GM23338 (cell line): ENCODE measurements around the gene NUDT4. TPM values are rescaled to one million over a fixed set of nuclear protein-coding genes. Genes with fewer than 3 reads are reported as not detected.

ENCODE experiments used
- ATAC-seq: fragments of 200-7000 bp; cut with Tn5 transposase; 3 replicates; pipeline ENCODE4 v1.9.1; 2020
- DNase-seq: peaks from one replicate; pipeline ENCODE4 v3.0.0-alpha.2; 2015; ENCODE audit warnings: low spot score
- H2AFZ ChIP-seq: fragments of 200-600 bp; sonication (generic); 2 replicates; pipeline ENCODE4 v1.8.0; 2016; ENCODE audit warnings: antibody characterized with exemption, mild to moderate bottlenecking, moderate library complexity
- H3F3A ChIP-seq: fragments of 200-600 bp; sonication (generic); replicated peaks from 2 replicates; pipeline ENCODE4 v1.8.0; 2017; ENCODE audit warnings: antibody characterized with exemption, mixed run types, low read depth
- H3K27ac ChIP-seq: fragments of 200-600 bp; sonication (generic); 2 replicates; pipeline ENCODE4 v1.6.1; 2016; ENCODE audit warnings: low read depth
- H3K27me3 ChIP-seq: fragments of 200-600 bp; sonication (generic); 2 replicates; pipeline ENCODE4 v1.8.0; 2016; ENCODE audit warnings: mild to moderate bottlenecking, mixed run types, moderate library complexity; ENCODE audit not compliant: insufficient read depth
- H3K36me3 ChIP-seq: fragments of 200-600 bp; sonication (generic); 2 replicates; pipeline ENCODE4 v1.8.0; 2016; ENCODE audit warnings: mild to moderate bottlenecking; ENCODE audit not compliant: insufficient read depth
- H3K4me1 ChIP-seq: fragments of 200-600 bp; sonication (generic); 2 replicates; pipeline ENCODE4 v1.8.0; 2016; ENCODE audit warnings: mild to moderate bottlenecking, moderate library complexity; ENCODE audit not compliant: insufficient read depth
- H3K4me2 ChIP-seq: fragments of 200-600 bp; sonication (generic); 2 replicates; pipeline ENCODE4 v1.7.1; 2017; ENCODE audit warnings: mixed run types
- H3K4me3 ChIP-seq: fragments of 200-600 bp; sonication (generic); 2 replicates; pipeline ENCODE4 v1.6.1; 2016; ENCODE audit warnings: mixed run types
- H3K79me2 ChIP-seq: fragments of 200-600 bp; sonication (generic); replicated peaks from 2 replicates; pipeline ENCODE4 v1.8.0; 2017; ENCODE audit warnings: mild to moderate bottlenecking; ENCODE audit not compliant: insufficient read depth
- H3K9me2 ChIP-seq: fragments of 200-600 bp; sonication (generic); 2 replicates; pipeline ENCODE4 v1.8.0; 2017; ENCODE audit not compliant: insufficient read depth
- H4K20me1 ChIP-seq: fragments of 200-600 bp; sonication (generic); replicated peaks from 2 replicates; pipeline ENCODE4 v1.8.0; 2017; ENCODE audit warnings: mild to moderate bottlenecking; ENCODE audit not compliant: insufficient read depth
- H3K27ac Mint-ChIP-seq: 2 replicates; pipeline ENCODE4 v1.8.0; 2020; ENCODE audit warnings: inconsistent platforms, mild to moderate bottlenecking, moderate library complexity, mixed read lengths
- H3K27me3 Mint-ChIP-seq: 3 replicates; pipeline ENCODE4 v1.8.0; 2022; ENCODE audit warnings: low read depth, mild to moderate bottlenecking, moderate library complexity, mixed read lengths, inconsistent platforms; ENCODE audit not compliant: insufficient read depth, poor library complexity
- H3K36me3 Mint-ChIP-seq: 3 replicates; pipeline ENCODE4 v1.8.0; 2021; ENCODE audit warnings: low read depth, mild to moderate bottlenecking, inconsistent platforms, moderate library complexity, mixed read lengths
- H3K4me1 Mint-ChIP-seq: 3 replicates; pipeline ENCODE4 v1.8.0; 2020; ENCODE audit warnings: mild to moderate bottlenecking, inconsistent platforms, mixed read lengths
- H3K4me3 Mint-ChIP-seq: 3 replicates; pipeline ENCODE4 v1.8.0; 2021; ENCODE audit warnings: moderate library complexity, mild to moderate bottlenecking, inconsistent platforms, mixed read lengths
- H3K9me3 Mint-ChIP-seq: 3 replicates; pipeline ENCODE4 v1.8.0; 2020; ENCODE audit warnings: moderate library complexity, mild to moderate bottlenecking, inconsistent platforms, mixed read lengths
- CREB1 ChIP-seq: fragments of 250-450 bp; sonication (Bioruptor Pico); IDR thresholded peaks from 2 replicates; pipeline ENCODE4 v1.5.0; 2020; ENCODE audit warnings: low read depth, mild to moderate bottlenecking, moderate library complexity
- CTCF ChIP-seq, 2 experiments: fragments of 200-600 bp in 1 of 2; sonication (generic) in 1 of 2; conservative IDR thresholded peaks; 2 replicates each; pipeline versions ENCODE4 v1.5.1 to v1.6.1; 2016 to 2017; ENCODE audit warnings: antibody characterized with exemption in 2 of 2, low read depth in 2 of 2, mild to moderate bottlenecking in 2 of 2, moderate library complexity in 1 of 2
- ETS1 ChIP-seq: IDR thresholded peaks from 2 replicates; pipeline ENCODE4 v1.6.1; 2016; ENCODE audit warnings: antibody characterized with exemption
- EZH2 ChIP-seq: fragments of 200-600 bp; sonication (generic); IDR thresholded peaks from one replicate; pipeline ENCODE4 v1.8.0; 2017; ENCODE audit warnings: antibody characterized with exemption, mild to moderate bottlenecking, low read depth; ENCODE audit not compliant: unreplicated experiment
- EZH2phosphoT487 ChIP-seq: fragments of 200-600 bp; sonication (generic); IDR thresholded peaks from one replicate; pipeline ENCODE4 v1.8.1; 2018; ENCODE audit warnings: antibody characterized with exemption; ENCODE audit not compliant: unreplicated experiment
- JUNB ChIP-seq: IDR thresholded peaks from one replicate; pipeline ENCODE4 v1.6.1; 2016; ENCODE audit warnings: antibody characterized with exemption; ENCODE audit not compliant: unreplicated experiment
- NANOG ChIP-seq: IDR thresholded peaks from 2 replicates; pipeline ENCODE4 v1.6.1; 2016; ENCODE audit warnings: antibody characterized with exemption, borderline replicate concordance
- POLR2AphosphoS5 ChIP-seq: IDR thresholded peaks from 2 replicates; pipeline ENCODE4 v1.6.1; 2016; ENCODE audit warnings: antibody characterized with exemption, low read depth
- STAT1 ChIP-seq: IDR thresholded peaks from one replicate; pipeline ENCODE4 v1.6.1; 2016; ENCODE audit warnings: antibody characterized with exemption; ENCODE audit not compliant: unreplicated experiment
- ZNF114 ChIP-seq: fragments of 250-450 bp; sonication (Bioruptor Pico); IDR thresholded peaks from 2 replicates; pipeline ENCODE4 v1.5.0; 2020; ENCODE audit warnings: mild to moderate bottlenecking, moderate library complexity
- ZNF331 ChIP-seq: fragments of 250-450 bp; sonication (Bioruptor Pico); IDR thresholded peaks from 2 replicates; pipeline ENCODE4 v1.5.0; 2020; ENCODE audit warnings: low read depth, mild to moderate bottlenecking, moderate library complexity
- polyA plus RNA-seq: library from polyadenylated mRNA; unstranded; fragments of >200 nt; fragmentation: Nextera tagmentation; extraction: Ambion mirVana; gene quantifications from 2 replicates; pipeline ENCODE4 v1.2.1, GENCODE V29; 2016
- total RNA-seq: library from RNA; depleted of rRNA; stranded (reverse); fragments of >200 nt; shearing (Covaris generic); gene quantifications from 2 replicates; pipeline ENCODE4 v1.2.3, GENCODE V29; 2014
- TF ChIP-seq, protein P1 (sequence below): fragments of 250-450 bp; sonication (Bioruptor Pico); IDR thresholded peaks from 2 replicates; pipeline ENCODE4 v1.5.0; 2020; ENCODE audit warnings: mild to moderate bottlenecking, moderate library complexity
- TF ChIP-seq, protein P2 (sequence below): IDR thresholded peaks from one replicate; pipeline ENCODE4 v1.6.1; 2018; ENCODE audit warnings: antibody characterized with exemption; ENCODE audit not compliant: unreplicated experiment

Gene NUDT4
- total and polyA plus RNA-seq, 2 experiments from 2014 or later: 32.3 to 67.2 TPM

DNA sequence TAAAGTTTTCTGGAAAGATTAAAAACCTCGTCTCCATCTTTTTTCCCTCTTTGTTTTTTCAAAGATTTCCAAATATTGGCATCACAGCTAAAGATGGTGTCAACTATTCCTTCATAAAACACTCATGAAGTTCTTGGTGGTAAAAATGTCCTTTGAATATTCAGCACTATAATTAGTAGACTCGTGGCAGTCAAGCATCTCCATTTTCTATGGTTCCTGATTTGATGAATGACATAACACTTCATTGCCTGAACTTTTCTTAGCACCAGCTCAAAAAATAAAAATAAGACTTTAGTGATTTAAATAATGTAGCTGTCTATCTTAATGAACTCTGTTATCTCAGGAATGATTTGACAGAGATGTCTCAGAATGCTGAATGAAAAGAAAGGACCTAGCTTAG lies 44.3 kb downstream of the NUDT4 start:
- Mint-ChIP-seq H3K27me3 (no peaks in the 10 kb centered on the region), H3K9me3 (no peaks in the 10 kb centered on the region), H3K4me3 (no peak overlapping the region), H3K27ac (no peak overlapping the region), H3K4me1 (peaks cover 64% of the 10 kb centered on the region), H3K36me3 (no peaks in the 10 kb centered on the region)
- Histone ChIP-seq H3K27me3 (no peaks in the 10 kb centered on the region), H3K79me2 (peaks cover 98% of the 10 kb centered on the region), H3K4me2 (no peak overlapping the region), H3F3A (no peaks in the 10 kb centered on the region), H2AFZ (no peak overlapping the region), H3K4me1 (peaks cover 64% of the 10 kb centered on the region), H3K9me2 (no peaks in the 10 kb centered on the region), H3K27ac (no peak overlapping the region), H3K4me3 (no peak overlapping the region), H3K36me3 (no peaks in the 10 kb centered on the region), H4K20me1 (peaks cover 84% of the 10 kb centered on the region)
- no peak for ATAC-seq
- no peak for DNase-seq
- TF ChIP-seq, protein P1, sequence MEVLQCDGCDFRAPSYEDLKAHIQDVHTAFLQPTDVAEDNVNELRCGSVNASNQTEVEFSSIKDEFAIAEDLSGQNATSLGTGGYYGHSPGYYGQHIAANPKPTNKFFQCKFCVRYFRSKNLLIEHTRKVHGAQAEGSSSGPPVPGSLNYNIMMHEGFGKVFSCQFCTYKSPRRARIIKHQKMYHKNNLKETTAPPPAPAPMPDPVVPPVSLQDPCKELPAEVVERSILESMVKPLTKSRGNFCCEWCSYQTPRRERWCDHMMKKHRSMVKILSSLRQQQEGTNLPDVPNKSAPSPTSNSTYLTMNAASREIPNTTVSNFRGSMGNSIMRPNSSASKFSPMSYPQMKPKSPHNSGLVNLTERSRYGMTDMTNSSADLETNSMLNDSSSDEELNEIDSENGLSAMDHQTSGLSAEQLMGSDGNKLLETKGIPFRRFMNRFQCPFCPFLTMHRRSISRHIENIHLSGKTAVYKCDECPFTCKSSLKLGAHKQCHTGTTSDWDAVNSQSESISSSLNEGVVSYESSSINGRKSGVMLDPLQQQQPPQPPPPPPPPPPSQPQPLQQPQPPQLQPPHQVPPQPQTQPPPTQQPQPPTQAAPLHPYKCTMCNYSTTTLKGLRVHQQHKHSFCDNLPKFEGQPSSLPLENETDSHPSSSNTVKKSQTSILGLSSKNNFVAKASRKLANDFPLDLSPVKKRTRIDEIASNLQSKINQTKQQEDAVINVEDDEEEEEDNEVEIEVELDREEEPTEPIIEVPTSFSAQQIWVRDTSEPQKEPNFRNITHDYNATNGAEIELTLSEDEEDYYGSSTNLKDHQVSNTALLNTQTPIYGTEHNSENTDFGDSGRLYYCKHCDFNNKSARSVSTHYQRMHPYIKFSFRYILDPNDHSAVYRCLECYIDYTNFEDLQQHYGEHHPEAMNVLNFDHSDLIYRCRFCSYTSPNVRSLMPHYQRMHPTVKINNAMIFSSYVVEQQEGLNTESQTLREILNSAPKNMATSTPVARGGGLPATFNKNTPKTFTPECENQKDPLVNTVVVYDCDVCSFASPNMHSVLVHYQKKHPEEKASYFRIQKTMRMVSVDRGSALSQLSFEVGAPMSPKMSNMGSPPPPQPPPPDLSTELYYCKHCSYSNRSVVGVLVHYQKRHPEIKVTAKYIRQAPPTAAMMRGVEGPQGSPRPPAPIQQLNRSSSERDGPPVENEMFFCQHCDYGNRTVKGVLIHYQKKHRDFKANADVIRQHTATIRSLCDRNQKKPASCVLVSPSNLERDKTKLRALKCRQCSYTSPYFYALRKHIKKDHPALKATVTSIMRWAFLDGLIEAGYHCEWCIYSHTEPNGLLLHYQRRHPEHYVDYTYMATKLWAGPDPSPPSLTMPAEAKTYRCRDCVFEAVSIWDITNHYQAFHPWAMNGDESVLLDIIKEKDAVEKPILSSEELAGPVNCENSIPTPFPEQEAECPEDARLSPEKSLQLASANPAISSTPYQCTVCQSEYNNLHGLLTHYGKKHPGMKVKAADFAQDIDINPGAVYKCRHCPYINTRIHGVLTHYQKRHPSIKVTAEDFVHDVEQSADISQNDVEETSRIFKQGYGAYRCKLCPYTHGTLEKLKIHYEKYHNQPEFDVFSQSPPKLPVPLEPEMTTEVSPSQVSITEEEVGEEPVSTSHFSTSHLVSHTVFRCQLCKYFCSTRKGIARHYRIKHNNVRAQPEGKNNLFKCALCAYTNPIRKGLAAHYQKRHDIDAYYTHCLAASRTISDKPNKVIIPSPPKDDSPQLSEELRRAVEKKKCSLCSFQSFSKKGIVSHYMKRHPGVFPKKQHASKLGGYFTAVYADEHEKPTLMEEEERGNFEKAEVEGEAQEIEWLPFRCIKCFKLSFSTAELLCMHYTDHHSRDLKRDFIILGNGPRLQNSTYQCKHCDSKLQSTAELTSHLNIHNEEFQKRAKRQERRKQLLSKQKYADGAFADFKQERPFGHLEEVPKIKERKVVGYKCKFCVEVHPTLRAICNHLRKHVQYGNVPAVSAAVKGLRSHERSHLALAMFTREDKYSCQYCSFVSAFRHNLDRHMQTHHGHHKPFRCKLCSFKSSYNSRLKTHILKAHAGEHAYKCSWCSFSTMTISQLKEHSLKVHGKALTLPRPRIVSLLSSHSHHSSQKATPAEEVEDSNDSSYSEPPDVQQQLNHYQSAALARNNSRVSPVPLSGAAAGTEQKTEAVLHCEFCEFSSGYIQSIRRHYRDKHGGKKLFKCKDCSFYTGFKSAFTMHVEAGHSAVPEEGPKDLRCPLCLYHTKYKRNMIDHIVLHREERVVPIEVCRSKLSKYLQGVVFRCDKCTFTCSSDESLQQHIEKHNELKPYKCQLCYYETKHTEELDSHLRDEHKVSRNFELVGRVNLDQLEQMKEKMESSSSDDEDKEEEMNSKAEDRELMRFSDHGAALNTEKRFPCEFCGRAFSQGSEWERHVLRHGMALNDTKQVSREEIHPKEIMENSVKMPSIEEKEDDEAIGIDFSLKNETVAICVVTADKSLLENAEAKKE (CRISPR knock-in tag): no peak
- TF ChIP-seq STAT1 (no peak), CREB1 (CRISPR knock-in tag) (no peak), ZNF114 (CRISPR knock-in tag) (no peak), POLR2AphosphoS5 (no peak), ZNF331 (CRISPR knock-in tag) (no peak), CTCF (conservative IDR thresholded peaks at IDR 0.05; ENCODE audit: low read depth in 2 of 2) (no peak), EZH2 (no peak), NANOG (no peak), ETS1 (no peak), JUNB (no peak), EZH2phosphoT487 (no peak)
- TF ChIP-seq, protein P2, sequence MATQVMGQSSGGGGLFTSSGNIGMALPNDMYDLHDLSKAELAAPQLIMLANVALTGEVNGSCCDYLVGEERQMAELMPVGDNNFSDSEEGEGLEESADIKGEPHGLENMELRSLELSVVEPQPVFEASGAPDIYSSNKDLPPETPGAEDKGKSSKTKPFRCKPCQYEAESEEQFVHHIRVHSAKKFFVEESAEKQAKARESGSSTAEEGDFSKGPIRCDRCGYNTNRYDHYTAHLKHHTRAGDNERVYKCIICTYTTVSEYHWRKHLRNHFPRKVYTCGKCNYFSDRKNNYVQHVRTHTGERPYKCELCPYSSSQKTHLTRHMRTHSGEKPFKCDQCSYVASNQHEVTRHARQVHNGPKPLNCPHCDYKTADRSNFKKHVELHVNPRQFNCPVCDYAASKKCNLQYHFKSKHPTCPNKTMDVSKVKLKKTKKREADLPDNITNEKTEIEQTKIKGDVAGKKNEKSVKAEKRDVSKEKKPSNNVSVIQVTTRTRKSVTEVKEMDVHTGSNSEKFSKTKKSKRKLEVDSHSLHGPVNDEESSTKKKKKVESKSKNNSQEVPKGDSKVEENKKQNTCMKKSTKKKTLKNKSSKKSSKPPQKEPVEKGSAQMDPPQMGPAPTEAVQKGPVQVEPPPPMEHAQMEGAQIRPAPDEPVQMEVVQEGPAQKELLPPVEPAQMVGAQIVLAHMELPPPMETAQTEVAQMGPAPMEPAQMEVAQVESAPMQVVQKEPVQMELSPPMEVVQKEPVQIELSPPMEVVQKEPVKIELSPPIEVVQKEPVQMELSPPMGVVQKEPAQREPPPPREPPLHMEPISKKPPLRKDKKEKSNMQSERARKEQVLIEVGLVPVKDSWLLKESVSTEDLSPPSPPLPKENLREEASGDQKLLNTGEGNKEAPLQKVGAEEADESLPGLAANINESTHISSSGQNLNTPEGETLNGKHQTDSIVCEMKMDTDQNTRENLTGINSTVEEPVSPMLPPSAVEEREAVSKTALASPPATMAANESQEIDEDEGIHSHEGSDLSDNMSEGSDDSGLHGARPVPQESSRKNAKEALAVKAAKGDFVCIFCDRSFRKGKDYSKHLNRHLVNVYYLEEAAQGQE: no peak
